Skeletal muscle satellite cell (primary cell): ENCODE data around the gene KLHL10. TPM values are rescaled to one million over a fixed set of nuclear protein-coding genes. Genes with fewer than 3 reads are reported as not detected.

Experiments used
- H3K27me3 ChIP-seq: 2 replicates; pipeline ENCODE4 v1.7.0; 2013; ENCODE audit warnings: low read length; ENCODE audit not compliant: control insufficient read depth, insufficient read depth
- H3K36me3 ChIP-seq: 2 replicates; pipeline ENCODE4 v1.7.0; 2013; ENCODE audit warnings: mild to moderate bottlenecking, control low read depth, low read length; ENCODE audit not compliant: insufficient read depth
- H3K4me1 ChIP-seq: 2 replicates; pipeline ENCODE4 v1.7.0; 2013; ENCODE audit warnings: low read length; ENCODE audit not compliant: control insufficient read depth, insufficient read depth
- H3K4me2 ChIP-seq: 2 replicates; pipeline ENCODE4 v1.7.0; 2013; ENCODE audit warnings: mild to moderate bottlenecking, low read length
- H3K4me3 ChIP-seq: 2 replicates; pipeline ENCODE4 v1.7.0; 2013; ENCODE audit warnings: low read length
- H3K9ac ChIP-seq: 2 replicates; pipeline ENCODE4 v1.7.0; 2013; ENCODE audit warnings: mild to moderate bottlenecking, low read depth, low read length, moderate library complexity
- H3K9me3 ChIP-seq: replicated peaks from 2 replicates; pipeline ENCODE4 v1.7.0; 2013; ENCODE audit warnings: mild to moderate bottlenecking, control low read depth, low read length
- small RNA-seq: library from RNA; depleted of rRNA; stranded (forward); fragments of <200 nt; gene quantifications from one replicate; pipeline ENCODE3, GENCODE V24; 2012

KLHL10 gene

GRCh38 chr17:41891135-41892020 is 53.8 kb downstream of the KLHL10 start:
- Histone ChIP-seq H3K4me2 (no peak overlapping the region), H3K4me3 (no peak overlapping the region), H3K36me3 (peaks cover 88% of the 10 kb centered on the region), H3K27me3 (no peaks in the 10 kb centered on the region), H3K9me3 (no peaks in the 10 kb centered on the region), H3K4me1 (peaks cover 29% of the 10 kb centered on the region), H3K9ac (no peak overlapping the region)

DNA sequence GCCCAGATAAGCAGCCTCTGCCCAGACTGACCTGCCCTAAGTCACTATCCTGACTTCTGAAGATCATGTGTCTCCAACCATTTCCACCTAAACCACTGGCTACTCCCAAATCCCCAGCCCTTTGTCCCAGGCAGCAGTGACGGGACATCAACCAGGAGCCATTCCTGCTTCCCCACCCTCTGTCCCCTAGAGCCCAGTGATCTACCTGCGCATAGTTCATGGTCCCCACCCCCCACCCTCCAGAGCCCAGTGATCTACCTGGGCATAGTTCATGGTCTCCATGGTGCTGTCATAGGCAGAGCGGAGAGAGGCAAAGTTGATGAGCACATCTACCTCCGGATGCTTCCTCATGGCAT is 54.4 kb downstream of the KLHL10 start:
- no peak overlapping the region for H3K4me2 ChIP-seq
- peaks cover 29% of the 10 kb centered on the region for H3K4me1 ChIP-seq
- no peaks in the 10 kb centered on the region for H3K9me3 ChIP-seq
- no peaks in the 10 kb centered on the region for H3K27me3 ChIP-seq
- no peak overlapping the region for H3K4me3 ChIP-seq
- H3K36me3 ChIP-seq, result peaks cover 90% of the 10 kb centered on the region
- no peak overlapping the region for H3K9ac ChIP-seq

DNA sequence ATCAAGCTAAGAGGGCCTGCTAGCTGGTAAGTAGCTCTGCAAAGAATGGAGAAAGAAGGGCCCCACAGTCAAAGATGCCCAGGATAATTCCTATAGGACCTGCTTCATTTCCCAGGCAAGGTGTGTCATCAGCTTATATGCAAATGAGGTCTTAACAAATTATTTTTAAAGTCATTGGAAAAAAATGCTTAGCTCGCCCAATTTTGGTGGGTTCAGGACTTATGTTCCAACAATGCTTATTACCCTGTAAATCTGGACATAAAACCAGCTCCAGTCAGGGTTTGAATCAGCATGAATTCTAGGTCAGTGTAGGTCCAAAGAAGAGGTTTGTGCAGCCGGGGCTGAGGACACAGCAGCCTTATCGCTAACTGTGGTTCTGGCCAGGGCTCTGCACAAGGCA is 55.8 kb downstream of the KLHL10 start:
- Histone ChIP-seq H3K36me3 (peaks cover 91% of the 10 kb centered on the region), H3K4me1 (peaks cover 29% of the 10 kb centered on the region)

DNA sequence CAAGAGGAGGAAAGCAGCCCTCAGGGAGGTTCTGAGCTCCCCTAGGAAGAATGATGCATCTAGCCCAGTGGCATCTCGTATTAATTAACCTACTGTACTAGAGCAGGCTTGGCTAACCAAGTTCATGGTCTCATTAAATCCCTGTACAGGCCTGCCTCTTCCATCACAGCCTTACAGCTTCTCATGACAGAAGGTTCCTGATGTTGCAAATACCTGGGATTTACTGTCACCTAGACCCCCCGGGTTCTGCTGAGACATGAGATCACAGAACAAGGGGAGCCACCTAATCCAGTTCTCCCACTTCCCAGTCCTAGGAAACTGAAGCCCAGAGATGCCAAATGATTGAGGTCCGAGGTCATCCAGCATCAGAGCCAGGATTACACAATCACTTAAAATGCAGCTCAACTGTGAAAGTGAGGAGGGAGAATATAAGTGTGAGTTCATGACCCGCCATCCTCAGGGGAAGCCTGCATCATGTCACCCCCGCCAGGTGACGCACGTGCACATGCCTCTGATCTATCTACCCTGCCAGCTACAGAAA is 57.2 kb downstream of the KLHL10 start:
- Histone ChIP-seq H3K4me3 (no peak overlapping the region), H3K27me3 (no peaks in the 10 kb centered on the region), H3K9me3 (no peaks in the 10 kb centered on the region), H3K4me2 (no peak overlapping the region), H3K36me3 (peaks cover 88% of the 10 kb centered on the region), H3K4me1 (peaks cover 29% of the 10 kb centered on the region), H3K9ac (no peak overlapping the region)

More for the DNA sequence above, 55.8 kb downstream of the KLHL10 start:
- H3K27me3 ChIP-seq, result no peaks in the 10 kb centered on the region
- H3K4me3 ChIP-seq, result no peak overlapping the region
- H3K9me3 ChIP-seq, result no peaks in the 10 kb centered on the region
- H3K9ac ChIP-seq, result no peak overlapping the region
- no peak overlapping the region for H3K4me2 ChIP-seq

GRCh38 chr17:41895617-41896016 is 58.0 kb downstream of the KLHL10 start:
- Histone ChIP-seq H3K4me2 (no peak overlapping the region), H3K4me3 (no peak overlapping the region), H3K9me3 (no peaks in the 10 kb centered on the region), H3K4me1 (peaks cover 29% of the 10 kb centered on the region), H3K9ac (peak overlapping the region; percentile 27), H3K27me3 (no peaks in the 10 kb centered on the region), H3K36me3 (peaks cover 86% of the 10 kb centered on the region)

- Histone ChIP-seq H3K27me3 (no peaks in the 10 kb centered on the region), H3K4me1 (peaks cover 25% of the 10 kb centered on the region), H3K4me3 (no peak overlapping the region), H3K9ac (no peak overlapping the region), H3K9me3 (no peaks in the 10 kb centered on the region), H3K36me3 (peaks cover 86% of the 10 kb centered on the region), H3K4me2 (no peak overlapping the region)
Measured at GRCh38 chr17:41896726-41897125, 59.1 kb downstream of the KLHL10 start.

Small RNA genes within 50 kb of the gene (small RNA-seq; reads per million reads assigned to genes)
- gene AC125257.2, result not detected
